Measurements from ENCODE around the gene SHC4.
"Not testable (repeated sequence)": the region's sequence is repeated elsewhere in the genome, so short reads cannot be mapped to it uniquely, and the experiment has no call there.

The SHC4 gene

GRCh38 chr15:48883699-48884098, 80.0 kb downstream of the SHC4 start:
- no peak for DNase-seq (ENCODE audit: low read depth in 3 of 3)

- no peak for DNase-seq (ENCODE audit: low read depth in 3 of 3)
Measured at GRCh38 chr15:48880070-48880634, 83.6 kb downstream of the SHC4 start.

- DNase-seq (ENCODE audit: low read depth in 3 of 3) = peak; percentile 82 to 86 (median 85)
Measured at GRCh38 chr15:48877630-48878595, 85.8 kb downstream of the SHC4 start, which contains the start of gene EID1. EID1 (plus strand) TSS chr15:48878134; CDS start chr15:48878177, 43 bp downstream.

GRCh38 chr15:48876057-48876456, 87.7 kb downstream of the SHC4 start:
- no peak for DNase-seq (ENCODE audit: low read depth in 3 of 3)

GRCh38 chr15:48875241-48875960, 88.3 kb downstream of the SHC4 start:
- DNase-seq (ENCODE audit: low read depth in 3 of 3) = no peak

- DNase-seq (ENCODE audit: low read depth in 3 of 3) = no peak
Measured at GRCh38 chr15:48872632-48873031, 91.1 kb downstream of the SHC4 start.

GRCh38 chr15:48871542-48871941, 92.2 kb downstream of the SHC4 start:
- no peak for DNase-seq (ENCODE audit: low read depth in 3 of 3)

GRCh38 chr15:48869966-48870365, 93.8 kb downstream of the SHC4 start:
- DNase-seq (ENCODE audit: low read depth in 3 of 3) = no peak

- no peak for DNase-seq (ENCODE audit: low read depth in 3 of 3)
Measured at GRCh38 chr15:48868536-48868935, 95.2 kb downstream of the SHC4 start.

- no peak for DNase-seq (ENCODE audit: low read depth in 3 of 3)
Measured at GRCh38 chr15:48868023-48868422, 95.7 kb downstream of the SHC4 start.

- no peak for DNase-seq (ENCODE audit: low read depth in 3 of 3)
Measured at GRCh38 chr15:48866141-48866563, 97.6 kb downstream of the SHC4 start.

GRCh38 chr15:48865370-48866079, 98.2 kb downstream of the SHC4 start:
- no peak for DNase-seq (ENCODE audit: low read depth in 3 of 3)

- no peak for DNase-seq (ENCODE audit: low read depth in 3 of 3)
Measured at GRCh38 chr15:48862705-48863104, 101.0 kb downstream of the SHC4 start.

GRCh38 chr15:48861813-48862431, 101.8 kb downstream of the SHC4 start:
- peak in 1 of 3 experiments; percentile 18 for DNase-seq (ENCODE audit: low read depth in 3 of 3)

GRCh38 chr15:48859426-48859825, 104.3 kb downstream of the SHC4 start:
- no peak for DNase-seq (ENCODE audit: low read depth in 3 of 3)

- DNase-seq (ENCODE audit: low read depth in 3 of 3) = no peak
Measured at GRCh38 chr15:48858401-48858800, 105.3 kb downstream of the SHC4 start.

GRCh38 chr15:48856942-48857341, 106.8 kb downstream of the SHC4 start:
- no peak for DNase-seq (ENCODE audit: low read depth in 3 of 3)

- DNase-seq (ENCODE audit: low read depth in 3 of 3) = no peak
Measured at GRCh38 chr15:48855501-48856440, 107.9 kb downstream of the SHC4 start.

GRCh38 chr15:48854434-48854833, 109.3 kb downstream of the SHC4 start:
- DNase-seq (ENCODE audit: low read depth in 3 of 3) = not testable (repeated sequence)

- no peak for DNase-seq (ENCODE audit: low read depth in 3 of 3)
Measured at GRCh38 chr15:48851956-48852355, 111.8 kb downstream of the SHC4 start.
